ENCODE data around the gene AKR1C3.

The AKR1C3 gene

DNA sequence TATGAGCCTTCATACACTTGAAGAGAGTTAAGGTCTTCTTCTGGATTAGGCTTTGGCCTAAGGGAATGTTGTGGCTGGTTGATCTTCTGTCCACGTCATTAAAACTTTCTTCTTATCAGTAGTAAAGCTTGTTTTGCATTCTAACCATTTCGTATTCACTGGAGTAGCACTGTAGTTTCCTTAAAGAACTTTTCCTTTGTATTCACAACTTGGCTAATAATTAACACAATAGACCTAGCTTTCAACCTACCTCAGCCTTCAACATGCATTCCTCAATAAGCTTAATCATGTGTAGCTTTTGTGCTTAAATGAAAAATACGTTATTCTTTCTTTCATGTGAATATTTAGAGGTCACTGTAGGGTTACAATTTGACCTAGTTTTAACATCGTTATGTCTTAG is 48.0 kb downstream of the AKR1C3 start:
- no peak for DNase-seq (ENCODE audit: low read depth)

DNA sequence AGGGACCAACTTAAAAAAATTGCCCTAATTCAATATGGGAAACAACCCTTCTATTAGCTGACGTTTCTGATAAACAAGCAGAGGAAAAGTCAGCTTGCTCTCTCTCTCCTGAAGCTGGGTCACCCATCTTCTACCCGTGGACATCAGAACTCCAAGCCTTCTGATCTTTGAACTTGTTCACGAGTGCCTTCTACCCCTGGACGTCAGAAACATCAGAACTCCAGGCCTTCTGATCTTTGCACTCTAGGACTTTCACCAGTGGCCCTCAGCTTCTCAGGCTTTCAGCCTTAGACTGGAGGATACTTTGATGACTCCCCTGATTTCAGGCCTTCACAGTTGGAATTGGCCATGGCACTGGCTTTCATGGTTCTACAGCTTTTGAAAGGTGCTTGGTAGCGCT is 48.9 kb downstream of the AKR1C3 start:
- DNase-seq (ENCODE audit: low read depth) = no peak

DNA sequence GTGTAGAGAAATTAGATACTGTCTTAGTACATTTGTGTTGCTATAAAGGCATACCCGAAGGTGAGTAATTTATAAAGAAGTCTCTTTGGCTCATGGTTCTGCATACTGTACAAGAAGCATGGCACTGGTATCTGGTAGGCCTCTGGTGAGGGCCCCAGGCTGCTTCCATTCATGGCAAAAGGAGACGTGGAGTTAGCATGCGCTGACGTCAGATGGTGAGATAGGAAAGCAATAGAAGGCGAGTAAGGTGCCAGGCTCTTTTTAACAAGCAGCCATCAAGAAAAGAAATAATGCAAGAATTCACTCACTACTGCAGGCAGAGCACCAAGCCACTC is 52.7 kb downstream of the AKR1C3 start:
- DNase-seq (ENCODE audit: low read depth) = no peak

DNA sequence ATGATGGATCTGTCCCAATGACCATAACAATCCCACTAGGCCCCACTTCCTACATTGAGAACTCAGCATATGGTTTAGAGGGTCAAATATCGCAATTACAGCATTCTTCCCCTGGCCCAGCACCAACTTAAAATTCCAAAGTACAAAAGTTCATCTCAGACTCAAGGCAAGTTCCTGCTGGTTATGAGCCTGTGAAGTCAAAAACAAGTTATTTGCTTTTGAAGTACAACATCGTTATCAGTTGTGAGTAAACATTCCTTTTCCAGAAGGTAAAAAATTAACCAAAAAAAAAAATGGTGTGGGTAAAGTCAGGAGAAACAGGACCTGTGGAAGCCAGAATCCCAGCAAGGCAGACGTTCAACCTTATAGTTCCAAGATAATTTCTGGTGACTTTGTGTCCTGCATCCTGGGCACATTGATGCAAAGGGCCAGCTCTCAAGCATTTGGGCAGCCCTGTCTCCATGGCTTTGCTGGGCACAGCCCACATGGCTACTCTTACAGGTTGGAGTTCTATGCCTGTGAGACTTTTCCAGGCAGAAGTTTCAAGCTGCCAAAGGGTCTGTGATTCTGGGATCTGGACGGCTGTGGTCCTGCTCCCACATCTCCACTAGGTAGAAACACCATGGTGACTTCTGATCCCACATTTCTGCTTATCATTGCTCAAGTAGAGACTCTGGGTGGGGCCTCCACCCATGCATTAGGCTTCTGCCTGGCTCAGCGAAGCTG is 53.2 kb downstream of the AKR1C3 start:
- no peak for DNase-seq (ENCODE audit: low read depth)

DNA sequence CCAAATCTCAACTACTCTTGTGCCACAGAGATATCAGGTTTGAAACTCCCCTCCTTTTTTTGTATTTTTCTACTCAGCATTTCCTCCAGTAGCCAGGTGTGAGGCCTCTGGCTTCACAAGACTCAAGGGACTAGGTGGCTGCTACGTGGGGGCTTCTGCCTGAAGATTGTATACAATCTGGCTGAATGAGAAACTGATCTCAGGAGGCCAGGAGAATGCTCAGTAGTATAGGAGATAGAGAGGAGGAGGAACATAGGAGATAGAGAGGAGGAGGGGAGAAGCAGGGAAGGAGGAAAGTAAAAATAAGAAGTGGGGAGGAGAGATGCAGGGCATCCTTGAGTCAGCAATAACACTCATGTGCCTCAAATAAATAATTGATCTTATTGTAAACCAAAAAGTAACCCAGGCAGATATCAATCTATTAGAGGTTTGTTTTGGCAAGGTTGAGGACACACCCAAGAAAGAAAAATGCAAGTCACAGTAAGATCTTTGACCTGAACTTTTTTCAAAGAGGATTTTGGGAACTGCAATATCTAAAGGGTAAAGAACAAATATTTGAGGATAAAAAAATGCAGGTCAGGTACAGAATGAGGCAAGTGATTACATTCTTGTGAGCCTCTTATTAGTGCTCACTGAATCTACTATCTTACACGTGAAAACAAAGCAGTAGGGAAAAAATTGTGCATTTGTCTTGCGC is 53.9 kb downstream of the AKR1C3 start:
- no peak for DNase-seq (ENCODE audit: low read depth)

DNA sequence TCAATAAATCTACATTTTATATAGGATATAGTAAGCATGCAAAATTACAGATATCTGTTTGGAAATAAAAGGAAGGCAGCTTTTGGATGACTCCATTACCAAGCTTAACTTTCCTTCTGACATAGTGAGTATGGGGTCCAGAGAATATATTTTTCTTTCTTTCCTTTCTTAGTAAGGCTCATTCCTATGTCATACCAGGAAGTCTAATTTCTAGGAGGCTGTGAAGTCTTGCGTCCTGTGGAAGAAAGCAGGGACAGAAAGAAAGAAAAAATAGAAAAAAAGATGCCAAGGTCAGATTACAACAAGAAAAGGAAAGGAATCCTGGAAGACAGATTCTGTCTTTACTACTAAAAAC is 54.4 kb downstream of the AKR1C3 start:
- no peak for DNase-seq (ENCODE audit: low read depth)

DNA sequence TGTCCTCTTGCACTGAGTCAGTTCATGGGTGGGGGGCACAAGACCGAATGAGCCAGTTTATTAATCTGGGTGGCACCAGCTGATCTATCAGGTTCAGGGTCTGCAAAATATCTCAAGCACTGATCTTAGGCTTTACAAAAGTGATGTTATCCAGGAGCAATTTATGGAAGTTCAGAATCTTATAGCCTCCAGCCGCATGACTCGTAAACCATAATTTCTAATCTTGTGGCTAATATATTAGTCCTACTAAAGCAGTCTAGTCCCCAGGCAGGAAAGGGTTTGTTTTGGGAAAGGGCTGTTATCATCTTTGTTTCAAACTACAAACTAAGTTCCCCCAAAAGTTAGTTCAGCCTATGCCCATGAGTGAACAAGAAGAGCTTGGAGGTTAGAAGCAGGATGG is 56.9 kb downstream of the AKR1C3 start:
- DNase-seq (ENCODE audit: low read depth) = no peak

DNA sequence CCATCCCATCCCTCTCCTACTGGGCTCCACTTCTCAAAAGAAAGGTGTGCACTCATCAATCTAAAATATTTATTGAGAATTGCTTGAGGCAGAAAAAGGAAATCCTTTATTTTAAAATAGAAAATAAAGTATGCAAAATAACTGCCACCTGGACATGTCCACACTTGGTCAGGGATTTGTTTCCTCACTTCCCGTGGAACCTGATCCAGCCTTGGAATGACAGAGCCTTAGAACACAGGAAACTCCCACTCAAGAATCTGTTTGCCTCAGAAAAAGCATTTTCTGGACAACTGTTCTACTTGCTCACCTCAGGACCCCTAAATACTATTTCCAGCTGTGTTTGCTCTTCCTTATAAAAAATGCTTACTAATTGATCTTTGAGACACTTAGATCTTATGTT is 61.7 kb downstream of the AKR1C3 start:
- no peak for DNase-seq (ENCODE audit: low read depth)

Measured in stimulated activated CD8-positive, alpha-beta memory T cell treated with anti-CD3 and anti-CD28 coated beads, Interleukin-15, amount 100 ng/mL, for 24 hours (primary cell).